T-cell (primary cell): Measurements from ENCODE around the gene B9D1. TPM values are rescaled to one million over a fixed set of nuclear protein-coding genes. Genes with fewer than 3 reads are reported as not detected.
A peak's percentile ranks its signal among the peaks of the same experiment; 100 is the strongest.
"Not testable (repeated sequence)": the region's sequence is repeated elsewhere in the genome, so short reads cannot be mapped to it uniquely, and the experiment has no call there.

Source experiments
- ATAC-seq, 4 experiments: fragments of 200-7000 bp in 3 of 4; fragments of 150-1000 bp in 1 of 4; cut with Tn5 transposase; replicated peaks in 1 of 4; 1 replicate in 3 of 4; 2 replicates in 1 of 4; pipeline ENCODE4 v1.10.0; 2021; ENCODE audit warnings: moderate library complexity in 3 of 4, mild to moderate bottlenecking in 2 of 4, moderate number of reproducible peaks in 1 of 4
- CTCF ChIA-PET, 2 donors: fragments of 300-600 bp; sonication (Branson Sonifier 250); formaldehyde crosslinking; loops; one replicate each; lab custom pipeline; 2022; ENCODE audit warnings: antibody characterized with exemption in 2 of 2; lab: Charles Lee
- POLR2A ChIA-PET, 2 donors: fragments of 300-600 bp; sonication (Branson Sonifier 250); formaldehyde crosslinking; loops; one replicate each; lab custom pipeline; 2022; ENCODE audit warnings: antibody characterized with exemption in 2 of 2; lab: Charles Lee
- DNase-seq, 35 experiments: peaks; one replicate each; pipeline versions ENCODE4 v3.0.0 to v3.0.0-alpha.2; 2013 to 2023
- H3K27ac ChIP-seq: one replicate; pipeline ENCODE4 v1.5.1; 2013; ENCODE audit warnings: low read length
- H3K27me3 ChIP-seq, 2 experiments: replicated peaks in 1 of 2; 1 replicate in 1 of 2; 2 replicates in 1 of 2; pipeline versions ENCODE4 v1.6.1 to v1.7.0; 2013; ENCODE audit warnings: low read length in 1 of 2, mixed read lengths in 1 of 2; ENCODE audit not compliant: control insufficient read depth in 2 of 2, insufficient read depth in 2 of 2; ENCODE audit errors: extremely low read depth in 1 of 2
- H3K36me3 ChIP-seq, 2 donors: 1 replicate in 1 of 2; 2 replicates in 1 of 2; pipeline versions ENCODE4 v1.6.1 to v1.7.0; 2013; ENCODE audit warnings: low read length in 1 of 2; ENCODE audit not compliant: control insufficient read depth in 2 of 2, insufficient read depth in 1 of 2; ENCODE audit errors: extremely low read depth in 1 of 2
- H3K4me1 ChIP-seq, 2 experiments: 1 replicate in 1 of 2; 2 replicates in 1 of 2; pipeline versions ENCODE4 v1.6.1 to v1.7.0; 2013; ENCODE audit warnings: low read length in 2 of 2, mixed read lengths in 1 of 2; ENCODE audit not compliant: insufficient read depth in 2 of 2, control insufficient read depth in 1 of 2; ENCODE audit errors: extremely low read depth in 1 of 2
- H3K4me3 ChIP-seq, 2 donors: 1 replicate in 1 of 2; 2 replicates in 1 of 2; pipeline versions ENCODE4 v1.5.1 to v1.7.0; 2013; ENCODE audit warnings: mild to moderate bottlenecking in 2 of 2, low read length in 1 of 2, moderate library complexity in 1 of 2; ENCODE audit not compliant: control insufficient read depth in 1 of 2; ENCODE audit errors: extremely low read depth in 1 of 2
- H3K9me3 ChIP-seq: 2 replicates; pipeline ENCODE4 v1.7.0; 2013
- H3K27ac Mint-ChIP-seq, 2 donors: one replicate each; pipeline ENCODE4 v1.8.0; 2020 to 2021; ENCODE audit warnings: mild to moderate bottlenecking in 2 of 2, mixed read lengths in 2 of 2
- H3K27me3 Mint-ChIP-seq, 2 donors: one replicate each; pipeline ENCODE4 v1.8.0; 2021 to 2022; ENCODE audit warnings: mixed read lengths in 2 of 2
- H3K36me3 Mint-ChIP-seq: one replicate; pipeline ENCODE4 v1.8.0; 2021; ENCODE audit warnings: mixed read lengths
- H3K4me1 Mint-ChIP-seq, 3 donors: one replicate each; pipeline ENCODE4 v1.8.0; 2020 to 2022; ENCODE audit warnings: mixed read lengths in 3 of 3, mild to moderate bottlenecking in 1 of 3
- H3K4me3 Mint-ChIP-seq, 3 donors: one replicate each; pipeline ENCODE4 v1.8.0; 2020 to 2022; ENCODE audit warnings: mild to moderate bottlenecking in 3 of 3, mixed read lengths in 3 of 3, moderate library complexity in 3 of 3
- H3K9me3 Mint-ChIP-seq, 3 donors: one replicate each; pipeline ENCODE4 v1.8.0; 2020 to 2022; ENCODE audit warnings: mixed read lengths in 3 of 3
- WGBS: methylation state at CpG from one replicate; pipeline ENCODE4 v1.1.5; 2013; ENCODE audit warnings: missing lambda C conversion rate; ENCODE audit not compliant: insufficient coverage; 5-methylcytosine and 5-hydroxymethylcytosine counted together
- total RNA-seq, 35 experiments: library from RNA in 6 of 35; stranded (reverse) in 6 of 35; fragments of 120-200 nt in 1 of 35; gene quantifications; one replicate each; pipeline versions ENCODE4 v1.2.1 to v1.2.4 and lab custom pipeline; 2013 to 2026

B9D1 gene
- total RNA-seq, 5 donors from 2014 or later (not counting 1 experiment from before 2014, with no cell fraction given), result 1.2 to 2.5 (median 2.1) TPM

- H3K27me3 Mint-ChIP-seq, result peaks cover 14 to 21% of the 10 kb centered on the region in 2 donors
- CTCF ChIA-PET, result no interaction called here
These were observed 4.8 kb downstream of the B9D1 start for GRCh38 chr17:19357761-19358160.

GRCh38 chr17:19357351-19357750 lies 5.2 kb downstream of the B9D1 start:
- no peak for DNase-seq
- no peak overlapping the region for H3K4me3 Mint-ChIP-seq
- no peak overlapping the region for H3K27ac ChIP-seq
- H3K36me3 ChIP-seq, result no peaks in the 10 kb centered on the region
- H3K9me3 ChIP-seq, result no peaks in the 10 kb centered on the region
- peaks cover 0 to 6% of the 10 kb centered on the region in 2 experiments for H3K4me1 ChIP-seq
- no peak for ATAC-seq
- peaks cover 0 to 33% of the 10 kb centered on the region in 2 experiments for H3K27me3 ChIP-seq
- ChIA-PET CTCF (no interaction called here), POLR2A (no interaction called here)
- H3K4me3 ChIP-seq, result no peak overlapping the region
- H3K4me1 Mint-ChIP-seq, result peaks cover 0 to 8% (median 7%) of the 10 kb centered on the region in 3 donors
- H3K9me3 Mint-ChIP-seq, result no peaks in the 10 kb centered on the region
- 83% methylated on average over 5 of the region's 7 CpGs for WGBS
- H3K36me3 Mint-ChIP-seq, result no peaks in the 10 kb centered on the region
- H3K27ac Mint-ChIP-seq, result no peak overlapping the region
- peaks cover 14 to 21% of the 10 kb centered on the region in 2 donors for H3K27me3 Mint-ChIP-seq

More at GRCh38 chr17:19357761-19358160, 4.8 kb downstream of the B9D1 start:
- H3K27ac ChIP-seq, result no peak overlapping the region
- H3K4me1 ChIP-seq, result peaks cover 0 to 8% of the 10 kb centered on the region in 2 experiments
- peaks cover 0 to 8% (median 7%) of the 10 kb centered on the region in 3 donors for H3K4me1 Mint-ChIP-seq
- H3K27ac Mint-ChIP-seq, result no peak overlapping the region
- H3K27me3 ChIP-seq, result peaks cover 0 to 33% of the 10 kb centered on the region in 2 experiments
- H3K9me3 ChIP-seq, result no peaks in the 10 kb centered on the region
- no peaks in the 10 kb centered on the region for H3K36me3 ChIP-seq
- H3K36me3 Mint-ChIP-seq, result no peaks in the 10 kb centered on the region
- DNase-seq (no peak), ATAC-seq (no peak)
- POLR2A ChIA-PET, result no interaction called here
- H3K4me3 Mint-ChIP-seq, result no peak overlapping the region
- no peak overlapping the region for H3K4me3 ChIP-seq
- no peaks in the 10 kb centered on the region for H3K9me3 Mint-ChIP-seq
- WGBS, result 100% methylated on average over 2 of the region's 7 CpGs

- no peaks in the 10 kb centered on the region for H3K36me3 ChIP-seq
- H3K4me1 Mint-ChIP-seq, result no peaks in the 10 kb centered on the region
- H3K27ac Mint-ChIP-seq, result no peak overlapping the region
- H3K9me3 ChIP-seq, result no peaks in the 10 kb centered on the region
- H3K9me3 Mint-ChIP-seq, result no peaks in the 10 kb centered on the region
- H3K27me3 ChIP-seq, result peaks cover 0 to 17% of the 10 kb centered on the region in 2 experiments
- POLR2A ChIA-PET, result interaction anchor here in 1 of 2 donors (0.6 kb wide), 2 partner anchors 76 to 147 kb away, joined by 3 to 7 read pairs; no protein-coding TSS in a partner anchor
- no peak overlapping the region for H3K4me3 Mint-ChIP-seq
- H3K4me3 ChIP-seq, result no peak overlapping the region
- CTCF ChIA-PET, result interaction anchor here in 1 of 2 donors (1.5 kb wide), 1 partner anchor 23 kb away, joined by 3 read pairs; the partner anchor contains the start of gene MAPK7
- no CpG with 5 or more reads among the region's 6 CpGs for WGBS
- H3K27me3 Mint-ChIP-seq, result peaks cover 10 to 21% of the 10 kb centered on the region in 2 donors
- H3K27ac ChIP-seq, result no peak overlapping the region
- no peaks in the 10 kb centered on the region for H3K4me1 ChIP-seq
- no peaks in the 10 kb centered on the region for H3K36me3 Mint-ChIP-seq
- DNase-seq (no peak), ATAC-seq (no peak)
These were observed 7.8 kb downstream of the B9D1 start for GRCh38 chr17:19354748-19355147.

- H3K27me3 Mint-ChIP-seq, H3K4me3 ChIP-seq, H3K9me3 ChIP-seq, H3K27me3 ChIP-seq, H3K9me3 Mint-ChIP-seq, H3K4me1 ChIP-seq, H3K36me3 ChIP-seq, POLR2A ChIA-PET, H3K4me1 Mint-ChIP-seq, H3K36me3 Mint-ChIP-seq, ATAC-seq, H3K4me3 Mint-ChIP-seq, H3K27ac ChIP-seq, H3K27ac Mint-ChIP-seq, DNase-seq: not testable (repeated sequence)
- CTCF ChIA-PET, result interaction anchor here in 1 of 2 donors (0.8 to 1.5 kb wide), 2 partner anchors 10 to 24 kb away, joined by 3 read pairs; partner anchors contain the start of gene MAPK7
- 78% methylated on average over 4 of the region's 11 CpGs for WGBS
These were observed 9.1 kb downstream of the B9D1 start for GRCh38 chr17:19353401-19353800.

GRCh38 chr17:19348806-19349205 lies 13.7 kb downstream of the B9D1 start:
- no peak overlapping the region for H3K27ac Mint-ChIP-seq
- no peaks in the 10 kb centered on the region for H3K36me3 ChIP-seq
- ATAC-seq, result no peak
- H3K9me3 ChIP-seq, result no peaks in the 10 kb centered on the region
- no peak overlapping the region for H3K4me3 ChIP-seq
- CTCF ChIA-PET, result no interaction called here
- 97% methylated on average over 6 of the region's 9 CpGs for WGBS
- H3K27ac ChIP-seq, result no peak overlapping the region
- H3K4me3 Mint-ChIP-seq, result no peak overlapping the region
- POLR2A ChIA-PET, result no interaction called here
- H3K36me3 Mint-ChIP-seq, result no peaks in the 10 kb centered on the region
- H3K9me3 Mint-ChIP-seq, result no peaks in the 10 kb centered on the region
- peaks cover 0 to 10% of the 10 kb centered on the region in 2 experiments for H3K27me3 ChIP-seq
- peak in 1 of 35 experiments; percentile 2 for DNase-seq
- H3K4me1 ChIP-seq, result no peaks in the 10 kb centered on the region
- H3K4me1 Mint-ChIP-seq, result no peaks in the 10 kb centered on the region
- no peaks in the 10 kb centered on the region for H3K27me3 Mint-ChIP-seq

- WGBS, result 88% methylated on average over 4 of the region's 9 CpGs
- no peaks in the 10 kb centered on the region for H3K36me3 ChIP-seq
- no peak overlapping the region for H3K27ac ChIP-seq
- ATAC-seq, result no peak
- CTCF ChIA-PET, result no interaction called here
- Mint-ChIP-seq H3K9me3 (no peaks in the 10 kb centered on the region), H3K27ac (no peak overlapping the region), H3K27me3 (no peaks in the 10 kb centered on the region), H3K4me3 (no peak overlapping the region), H3K4me1 (no peaks in the 10 kb centered on the region), H3K36me3 (no peaks in the 10 kb centered on the region)
- H3K27me3 ChIP-seq, result peaks cover 0 to 10% of the 10 kb centered on the region in 2 experiments
- H3K4me3 ChIP-seq, result no peak overlapping the region
- no peaks in the 10 kb centered on the region for H3K9me3 ChIP-seq
- no peaks in the 10 kb centered on the region for H3K4me1 ChIP-seq
- DNase-seq, result peak in 1 of 35 experiments; percentile 3
- POLR2A ChIA-PET, result no interaction called here
These were observed 14.4 kb downstream of the B9D1 start for GRCh38 chr17:19348081-19348650.
